ENCODE data around the gene CWC22. TPM values are rescaled to one million over a fixed set of nuclear protein-coding genes. Genes with fewer than 3 reads are reported as not detected.

CWC22 gene
- total and polyA plus RNA-seq, 5 donors from 2014 or later = 19.3 to 32.1 (median 29.3) TPM

DNA sequence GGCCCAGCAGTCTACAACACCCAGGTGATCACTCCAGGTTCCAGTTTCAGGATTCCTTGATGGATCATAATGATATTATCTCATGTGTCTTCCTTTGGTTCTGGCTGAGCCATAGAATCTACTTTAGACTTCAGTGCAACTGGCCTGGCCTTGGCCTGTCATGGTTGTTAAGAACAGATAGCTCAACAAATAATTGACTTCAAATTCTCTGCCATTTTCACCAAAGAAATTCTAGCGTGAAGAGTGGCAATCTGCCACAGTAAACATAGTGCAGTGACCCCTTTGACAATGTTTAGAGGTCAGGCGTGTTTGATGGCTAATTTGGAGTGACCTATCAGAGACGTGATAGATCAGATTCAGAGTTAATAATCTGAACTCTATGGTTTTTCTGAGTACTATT is 95.5 kb downstream of the CWC22 start:
- H3K27me3 Mint-ChIP-seq = no peaks in the 10 kb centered on the region
- H3K4me1 Mint-ChIP-seq = no peaks in the 10 kb centered on the region
- H3K27ac Mint-ChIP-seq = no peak overlapping the region
- no peak overlapping the region for H3K4me3 ChIP-seq (ENCODE audit: low read depth, low read length)
- no peaks in the 10 kb centered on the region for H3K27me3 ChIP-seq (ENCODE audit: control insufficient read depth, insufficient read depth, low read length)
- ATAC-seq (ENCODE audit: low read depth in 2 of 2) = no peak
- H3K4me1 ChIP-seq (ENCODE audit: control insufficient read depth, insufficient read depth, low read length, poor library complexity, severe bottlenecking) = no peaks in the 10 kb centered on the region
- H3K4me3 Mint-ChIP-seq = no peak overlapping the region
- no peak for DNase-seq
- peaks cover 0 to 1% (median 0%) of the 10 kb centered on the region in 7 donors for H3K9me3 Mint-ChIP-seq
- no peaks in the 10 kb centered on the region for H3K36me3 Mint-ChIP-seq
- no peaks in the 10 kb centered on the region for H3K36me3 ChIP-seq (ENCODE audit: control insufficient read depth, insufficient read depth, low read length)
- no peak overlapping the region for H3K27ac ChIP-seq (ENCODE audit: insufficient read depth, low read length, poor library complexity, severe bottlenecking)
- no peaks in the 10 kb centered on the region for H3K9me3 ChIP-seq (ENCODE audit: control insufficient read depth in 2 of 2, low read length in 2 of 2)

DNA sequence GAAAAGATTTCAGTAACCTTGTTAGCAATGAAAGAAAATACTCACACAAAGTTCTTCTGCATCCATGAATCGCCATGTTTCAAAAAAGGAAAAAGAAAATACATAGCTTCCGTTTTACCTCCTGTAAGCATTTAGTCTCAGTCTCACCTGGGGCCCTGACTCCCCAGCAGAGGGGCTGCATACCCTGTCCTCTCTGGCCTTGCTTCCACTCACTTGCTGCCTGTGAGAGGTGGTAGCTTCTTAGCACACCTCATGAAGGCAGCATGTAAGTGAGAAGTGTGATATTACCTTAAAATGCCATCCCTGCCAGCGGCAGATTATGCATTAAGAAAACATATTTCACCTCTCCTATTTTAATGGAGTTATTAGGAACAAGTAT is 96.4 kb downstream of the CWC22 start:
- no peak for ATAC-seq (ENCODE audit: low read depth in 2 of 2)
- no peaks in the 10 kb centered on the region for H3K36me3 ChIP-seq (ENCODE audit: control insufficient read depth, insufficient read depth, low read length)
- Mint-ChIP-seq H3K36me3 (no peaks in the 10 kb centered on the region), H3K4me1 (no peaks in the 10 kb centered on the region), H3K9me3 (peaks cover 0 to 1% (median 0%) of the 10 kb centered on the region in 7 donors), H3K4me3 (no peak overlapping the region), H3K27me3 (no peaks in the 10 kb centered on the region), H3K27ac (no peak overlapping the region)
- H3K9me3 ChIP-seq (ENCODE audit: control insufficient read depth in 2 of 2, low read length in 2 of 2) = no peaks in the 10 kb centered on the region
- H3K27me3 ChIP-seq (ENCODE audit: control insufficient read depth, insufficient read depth, low read length) = no peaks in the 10 kb centered on the region
- DNase-seq = no peak
- H3K27ac ChIP-seq (ENCODE audit: insufficient read depth, low read length, poor library complexity, severe bottlenecking) = no peak overlapping the region
- no peak overlapping the region for H3K4me3 ChIP-seq (ENCODE audit: low read depth, low read length)
- no peaks in the 10 kb centered on the region for H3K4me1 ChIP-seq (ENCODE audit: control insufficient read depth, insufficient read depth, low read length, poor library complexity, severe bottlenecking)

DNA sequence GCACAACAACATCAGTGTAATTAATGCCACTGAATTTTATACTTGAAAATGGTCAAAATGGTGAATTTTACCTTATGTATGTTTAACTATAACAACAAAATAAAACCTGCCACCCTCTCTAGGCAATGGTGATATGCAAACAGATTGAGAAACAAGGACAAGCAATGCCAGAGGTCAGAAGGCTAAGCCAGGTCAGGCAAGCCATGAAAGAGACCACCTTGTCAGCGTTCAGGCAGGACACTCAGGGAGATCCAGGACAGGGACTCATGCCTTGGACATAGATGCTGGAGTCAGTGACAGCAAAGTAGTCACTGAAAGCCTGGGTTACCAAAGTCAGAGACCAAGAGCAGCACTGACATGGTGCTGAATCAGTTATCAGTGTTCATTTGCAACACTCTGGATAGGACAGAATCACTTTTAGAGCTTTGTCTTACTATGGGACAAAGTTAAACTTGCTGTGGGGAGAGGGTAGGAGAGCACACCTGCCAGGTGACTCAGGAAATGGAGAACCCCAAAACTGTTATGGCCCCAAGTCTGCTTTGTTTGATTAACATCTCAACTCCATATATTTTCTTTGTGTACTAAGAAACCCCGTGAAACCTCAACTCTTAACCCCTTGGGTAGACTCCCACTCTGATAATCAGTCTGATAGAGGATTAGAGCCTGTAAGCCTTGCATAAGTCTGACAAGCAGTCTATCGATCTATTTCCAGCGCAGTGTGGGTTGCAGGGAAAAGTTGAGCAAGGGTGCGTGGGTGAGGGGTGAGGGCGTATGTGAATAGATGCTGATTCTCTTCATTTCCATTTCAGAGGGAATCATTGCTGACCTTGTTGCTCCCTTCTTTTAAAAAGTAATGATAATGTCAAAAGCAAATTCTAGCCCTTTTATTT is 97.0 kb downstream of the CWC22 start:
- Mint-ChIP-seq H3K9me3 (no peaks in the 10 kb centered on the region), H3K27ac (no peak overlapping the region), H3K27me3 (no peaks in the 10 kb centered on the region), H3K36me3 (no peaks in the 10 kb centered on the region), H3K4me1 (no peaks in the 10 kb centered on the region), H3K4me3 (no peak overlapping the region)
- Histone ChIP-seq H3K27ac (ENCODE audit: insufficient read depth, low read length, poor library complexity, severe bottlenecking) (no peak overlapping the region), H3K4me3 (ENCODE audit: low read depth, low read length) (no peak overlapping the region), H3K4me1 (ENCODE audit: control insufficient read depth, insufficient read depth, low read length, poor library complexity, severe bottlenecking) (no peaks in the 10 kb centered on the region), H3K9me3 (ENCODE audit: control insufficient read depth in 2 of 2, low read length in 2 of 2) (no peaks in the 10 kb centered on the region), H3K27me3 (ENCODE audit: control insufficient read depth, insufficient read depth, low read length) (no peaks in the 10 kb centered on the region), H3K36me3 (ENCODE audit: control insufficient read depth, insufficient read depth, low read length) (no peaks in the 10 kb centered on the region)
- no peak for ATAC-seq (ENCODE audit: low read depth in 2 of 2)
- no peak for DNase-seq

DNA sequence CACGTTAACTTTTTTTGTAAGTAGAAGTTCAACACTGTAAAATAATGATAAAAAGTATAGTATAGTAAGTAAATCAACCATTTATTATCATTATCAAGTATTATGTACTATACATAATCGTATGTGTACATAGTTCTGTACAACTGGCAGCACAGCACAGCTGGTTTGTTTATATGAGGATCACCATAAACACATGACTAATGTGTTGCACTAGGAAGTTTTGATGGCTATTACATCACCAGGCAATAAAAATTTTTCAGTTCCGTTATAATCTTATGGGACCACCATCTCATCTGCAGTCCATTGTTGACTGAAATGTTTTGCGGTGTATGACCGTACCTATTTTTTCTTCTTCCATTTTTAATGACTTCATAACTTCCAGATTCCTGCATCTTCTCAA is 106.4 kb downstream of the CWC22 start:
- DNase-seq = no peak
- Histone ChIP-seq H3K4me3 (ENCODE audit: low read depth, low read length) (no peak overlapping the region), H3K27ac (ENCODE audit: insufficient read depth, low read length, poor library complexity, severe bottlenecking) (no peak overlapping the region), H3K36me3 (ENCODE audit: control insufficient read depth, insufficient read depth, low read length) (no peaks in the 10 kb centered on the region), H3K9me3 (ENCODE audit: control insufficient read depth in 2 of 2, low read length in 2 of 2) (no peaks in the 10 kb centered on the region), H3K27me3 (ENCODE audit: control insufficient read depth, insufficient read depth, low read length) (no peaks in the 10 kb centered on the region), H3K4me1 (ENCODE audit: control insufficient read depth, insufficient read depth, low read length, poor library complexity, severe bottlenecking) (no peaks in the 10 kb centered on the region)
- no peaks in the 10 kb centered on the region for H3K36me3 Mint-ChIP-seq
- H3K4me1 Mint-ChIP-seq = no peaks in the 10 kb centered on the region
- ATAC-seq (ENCODE audit: low read depth in 2 of 2) = no peak
- H3K27ac Mint-ChIP-seq = no peak overlapping the region
- peaks cover 7% of the 10 kb centered on the region for H3K27me3 Mint-ChIP-seq
- H3K9me3 Mint-ChIP-seq = peaks cover 0 to 5% (median 2%) of the 10 kb centered on the region in 7 donors
- H3K4me3 Mint-ChIP-seq = no peak overlapping the region

DNA sequence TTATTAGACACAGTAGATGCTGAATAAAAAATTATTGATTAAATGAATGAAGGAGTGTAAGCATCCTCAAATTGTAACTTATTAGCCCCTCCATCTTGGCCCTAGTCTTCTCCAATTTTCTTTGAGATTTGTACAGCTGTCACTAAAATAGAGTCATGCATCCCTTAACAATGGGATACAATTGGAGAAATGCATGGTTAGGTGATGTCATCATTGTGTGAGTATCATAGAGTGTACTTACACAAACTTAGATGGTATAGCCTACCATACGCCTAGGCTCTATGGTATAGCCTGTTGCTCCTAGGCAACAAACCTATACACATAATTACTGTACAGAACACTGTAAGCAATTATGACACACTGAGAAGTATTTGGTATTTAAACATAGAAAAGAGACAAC is 107.4 kb downstream of the CWC22 start:
- no peaks in the 10 kb centered on the region for H3K27me3 ChIP-seq (ENCODE audit: control insufficient read depth, insufficient read depth, low read length)
- H3K4me1 ChIP-seq (ENCODE audit: control insufficient read depth, insufficient read depth, low read length, poor library complexity, severe bottlenecking) = no peaks in the 10 kb centered on the region
- DNase-seq (no peak), ATAC-seq (ENCODE audit: low read depth in 2 of 2) (no peak)
- no peaks in the 10 kb centered on the region for H3K4me1 Mint-ChIP-seq
- H3K4me3 Mint-ChIP-seq = no peak overlapping the region
- H3K36me3 ChIP-seq (ENCODE audit: control insufficient read depth, insufficient read depth, low read length) = no peaks in the 10 kb centered on the region
- no peak overlapping the region for H3K27ac ChIP-seq (ENCODE audit: insufficient read depth, low read length, poor library complexity, severe bottlenecking)
- peaks cover 0 to 5% (median 2%) of the 10 kb centered on the region in 7 donors for H3K9me3 Mint-ChIP-seq
- H3K4me3 ChIP-seq (ENCODE audit: low read depth, low read length) = no peak overlapping the region
- no peaks in the 10 kb centered on the region for H3K36me3 Mint-ChIP-seq
- no peak overlapping the region for H3K27ac Mint-ChIP-seq
- peaks cover 12% of the 10 kb centered on the region for H3K27me3 Mint-ChIP-seq
- H3K9me3 ChIP-seq (ENCODE audit: control insufficient read depth in 2 of 2, low read length in 2 of 2) = no peaks in the 10 kb centered on the region

DNA sequence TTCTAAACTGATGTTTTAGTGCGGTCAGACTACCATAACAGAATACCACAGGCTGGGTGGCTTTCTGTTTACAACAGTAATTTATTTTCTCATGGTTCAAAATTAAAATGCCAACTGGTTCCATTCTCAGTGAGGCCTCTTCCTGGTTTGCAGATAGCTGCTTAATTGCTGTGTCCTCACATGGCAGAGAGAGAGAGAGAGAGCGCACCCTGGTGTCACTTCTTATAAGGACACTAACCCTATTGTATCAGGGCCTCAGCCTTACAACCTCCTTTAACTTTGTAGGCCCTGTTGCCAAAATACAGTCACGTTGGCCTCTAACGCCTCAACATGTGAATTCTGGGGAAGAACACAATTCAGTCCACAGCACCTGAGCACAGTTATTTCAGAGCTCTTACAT is 108.2 kb downstream of the CWC22 start:
- Mint-ChIP-seq H3K4me3 (no peak overlapping the region), H3K36me3 (no peaks in the 10 kb centered on the region), H3K9me3 (peaks cover 0 to 4% (median 2%) of the 10 kb centered on the region in 7 donors), H3K4me1 (no peaks in the 10 kb centered on the region), H3K27me3 (peaks cover 13% of the 10 kb centered on the region), H3K27ac (no peak overlapping the region)
- no peak for ATAC-seq (ENCODE audit: low read depth in 2 of 2)
- Histone ChIP-seq H3K4me1 (ENCODE audit: control insufficient read depth, insufficient read depth, low read length, poor library complexity, severe bottlenecking) (no peaks in the 10 kb centered on the region), H3K4me3 (ENCODE audit: low read depth, low read length) (no peak overlapping the region), H3K36me3 (ENCODE audit: control insufficient read depth, insufficient read depth, low read length) (no peaks in the 10 kb centered on the region), H3K9me3 (ENCODE audit: control insufficient read depth in 2 of 2, low read length in 2 of 2) (no peaks in the 10 kb centered on the region), H3K27me3 (ENCODE audit: control insufficient read depth, insufficient read depth, low read length) (no peaks in the 10 kb centered on the region), H3K27ac (ENCODE audit: insufficient read depth, low read length, poor library complexity, severe bottlenecking) (no peak overlapping the region)
- peak in 1 of 3 donors; percentile 48 for DNase-seq

Other genes starting within 250 kb of the CWC22 start
- not detected for gene ZNF385B, start 145.7 kb downstream of the CWC22 start, total RNA-seq
- not detected for gene ZNF385B, start 145.7 kb downstream of the CWC22 start, polyA plus RNA-seq